ENCODE results near the gene NOP10.
A peak's percentile ranks its signal among the peaks of the same experiment; 100 is the strongest.

The NOP10 gene

DNA sequence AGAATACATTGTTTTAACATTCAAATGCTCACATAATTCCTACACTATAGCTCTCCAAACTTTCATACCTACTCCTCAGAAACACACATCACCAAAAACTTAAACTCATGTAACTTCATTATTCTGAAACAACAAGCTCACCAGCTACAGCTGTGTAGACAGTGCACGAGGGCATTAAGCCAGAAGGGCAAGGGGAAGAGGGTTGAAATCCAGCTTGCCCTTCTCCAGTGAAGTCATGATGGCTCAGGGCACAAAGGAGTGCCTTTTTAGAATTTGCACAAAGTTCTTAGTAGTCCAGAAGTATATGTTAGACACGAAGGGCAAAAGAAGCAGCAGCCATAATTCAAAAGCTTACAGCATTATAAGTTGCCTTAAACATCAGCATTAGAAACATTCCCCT, 13.9 kb downstream of the NOP10 start:
- DNase-seq: no peak

DNA sequence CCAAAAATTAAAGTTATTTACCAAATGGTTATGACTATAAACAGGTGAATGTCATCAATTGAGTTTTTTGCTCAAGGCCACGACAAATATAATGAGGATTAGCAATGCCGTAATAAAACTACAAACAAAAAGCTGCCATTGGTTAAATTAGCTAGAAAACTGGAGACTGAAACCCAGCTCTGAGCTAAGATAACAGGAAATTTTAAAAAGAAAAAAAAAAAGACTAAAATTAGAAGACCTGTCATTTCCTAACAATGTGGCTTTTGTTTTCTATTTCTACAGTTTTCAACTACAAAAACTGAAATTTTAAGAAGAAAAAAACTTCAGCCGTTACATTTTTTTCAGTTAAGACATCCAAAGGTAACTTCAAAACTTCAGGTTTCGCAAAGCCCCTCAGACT, 15.0 kb downstream of the NOP10 start:
- DNase-seq: no peak

DNA sequence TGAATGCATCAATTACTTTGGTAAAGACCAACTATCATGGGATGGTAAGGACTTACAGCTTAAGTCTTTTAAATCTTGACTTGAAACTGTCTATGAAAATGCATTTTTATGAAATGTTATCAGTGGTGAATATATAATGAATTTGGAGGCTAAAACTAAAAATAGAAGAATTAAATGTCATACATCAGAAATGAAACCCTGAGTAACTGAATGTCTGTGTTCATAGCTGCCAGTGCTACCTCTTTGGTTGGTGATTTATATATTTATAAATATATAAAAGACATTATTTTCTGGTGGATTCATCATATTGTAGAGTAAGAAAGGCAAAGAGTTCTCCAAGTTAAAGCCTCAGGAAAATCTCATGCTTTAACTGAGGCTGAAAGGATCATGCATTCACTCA, 17.6 kb downstream of the NOP10 start:
- no peak for DNase-seq

DNA sequence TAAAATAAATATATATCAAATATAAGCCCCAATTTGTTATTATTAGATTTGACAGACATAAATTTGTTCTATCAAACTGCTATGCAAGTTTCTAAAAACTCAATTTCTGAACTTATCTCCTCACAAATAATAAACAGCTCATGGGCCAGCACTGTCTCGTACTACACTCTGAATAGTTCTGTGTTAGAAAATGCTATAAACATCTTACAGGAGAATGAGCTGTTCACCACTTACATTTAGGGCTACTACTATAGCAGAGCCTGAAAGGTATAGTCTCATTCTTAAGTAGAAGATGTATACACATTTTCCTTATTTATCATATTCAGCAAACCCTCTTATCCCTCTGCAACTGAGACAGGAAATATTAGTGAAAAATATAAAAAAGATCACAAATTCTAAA, 18.0 kb downstream of the NOP10 start:
- no peak for DNase-seq

DNA sequence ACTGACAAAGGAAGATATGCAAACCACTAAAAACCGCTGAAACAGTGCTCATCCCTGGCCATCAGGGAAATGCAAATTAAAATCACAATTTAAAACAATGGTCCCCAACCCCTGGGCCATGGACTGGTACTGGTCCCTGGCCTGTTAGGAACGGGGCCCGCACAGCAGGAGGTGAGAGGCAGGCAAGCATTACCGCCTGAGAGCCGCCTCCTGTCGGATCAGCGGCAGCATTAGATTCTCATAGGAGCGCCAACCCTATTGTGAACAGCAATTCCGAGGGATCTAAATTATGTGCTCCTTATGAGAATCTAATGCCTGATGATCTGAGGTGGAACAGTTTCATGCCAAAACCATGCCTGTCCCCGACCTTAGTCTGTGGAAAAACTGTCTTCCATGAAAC, 19.7 kb downstream of the NOP10 start:
- DNase-seq: no peak

DNA sequence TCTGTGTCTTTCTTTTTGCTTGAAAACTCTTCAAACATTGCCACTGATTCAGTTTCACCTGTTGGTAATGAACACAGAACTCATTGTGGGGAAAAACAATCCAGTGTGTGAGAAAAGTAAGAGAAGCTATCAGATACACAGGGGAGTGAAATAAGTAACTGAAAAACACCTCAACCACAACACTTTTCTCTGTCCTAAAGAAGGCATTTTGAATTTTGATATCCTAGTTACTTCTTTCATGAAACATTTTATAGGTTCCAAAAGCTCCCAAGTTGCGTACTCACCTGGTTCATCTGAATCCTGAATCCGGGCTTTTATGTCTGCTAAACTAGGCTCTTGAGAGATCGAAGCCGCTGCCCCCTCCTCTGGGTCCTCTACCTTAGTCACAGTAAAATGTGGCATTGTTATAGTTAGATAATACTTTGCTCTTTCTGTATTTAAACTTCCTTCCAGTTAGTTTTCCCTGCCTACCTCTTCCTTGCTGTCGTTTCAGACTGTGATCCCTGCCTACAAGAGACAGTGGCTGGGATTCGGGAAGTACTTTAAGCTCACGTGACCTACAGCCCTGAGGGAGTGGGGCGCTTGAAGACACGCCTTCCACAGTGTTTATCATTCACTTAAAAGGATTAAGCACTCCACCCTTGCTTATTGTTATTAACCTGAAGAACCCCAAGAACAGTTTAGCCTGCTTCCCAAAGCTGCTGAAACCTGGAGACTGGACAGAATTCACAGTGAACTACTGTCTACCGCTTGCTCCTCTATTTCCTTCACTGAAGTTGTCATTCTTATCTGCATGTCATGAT, 24.5 kb downstream of the NOP10 start:
- DNase-seq: peak; percentile 39

DNA sequence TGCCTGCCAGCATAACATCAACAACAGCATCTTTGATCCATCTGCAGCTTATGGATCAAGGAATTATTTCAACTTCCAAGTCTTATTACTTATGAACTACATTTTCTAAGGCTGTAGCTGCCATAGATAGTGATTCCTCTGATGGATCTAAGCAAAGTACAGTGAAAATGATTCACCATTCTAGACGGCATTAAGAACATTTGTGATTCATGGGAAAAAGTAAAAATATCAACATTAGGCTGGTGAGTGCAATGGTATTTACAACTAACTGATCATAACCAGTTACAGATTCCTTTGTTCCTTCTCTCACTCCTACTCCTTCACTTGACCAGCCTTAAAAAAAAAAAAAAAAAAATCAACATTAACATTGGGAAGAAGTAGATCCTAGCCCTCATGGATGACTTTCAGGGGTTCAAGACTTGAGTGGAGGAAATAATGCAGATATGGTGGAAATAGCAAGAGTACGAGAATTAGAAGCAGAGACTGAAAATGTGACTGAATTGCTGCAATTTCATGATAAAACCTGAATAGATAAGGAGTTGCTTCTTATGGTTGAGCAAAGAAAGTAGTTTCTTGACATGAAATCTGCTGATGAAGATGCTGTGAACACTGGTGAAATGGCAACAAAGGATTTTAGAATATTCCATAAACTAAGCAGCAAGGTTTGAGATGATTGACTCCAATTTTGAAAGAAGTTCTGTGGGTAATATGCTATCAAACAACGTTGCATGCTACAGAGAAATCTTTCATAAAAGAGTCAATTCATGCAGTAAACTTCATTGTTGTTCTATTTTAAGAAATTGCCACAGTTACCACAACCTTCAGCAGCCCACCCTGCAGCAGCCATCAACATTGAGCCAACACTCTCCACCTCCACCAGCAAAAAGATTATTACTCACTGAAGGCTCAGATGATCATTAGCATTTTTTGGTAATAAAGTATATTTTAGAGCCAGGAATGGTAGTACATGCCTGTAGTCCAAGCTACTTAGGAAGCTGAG, 28.1 kb downstream of the NOP10 start:
- no peak for DNase-seq

DNA sequence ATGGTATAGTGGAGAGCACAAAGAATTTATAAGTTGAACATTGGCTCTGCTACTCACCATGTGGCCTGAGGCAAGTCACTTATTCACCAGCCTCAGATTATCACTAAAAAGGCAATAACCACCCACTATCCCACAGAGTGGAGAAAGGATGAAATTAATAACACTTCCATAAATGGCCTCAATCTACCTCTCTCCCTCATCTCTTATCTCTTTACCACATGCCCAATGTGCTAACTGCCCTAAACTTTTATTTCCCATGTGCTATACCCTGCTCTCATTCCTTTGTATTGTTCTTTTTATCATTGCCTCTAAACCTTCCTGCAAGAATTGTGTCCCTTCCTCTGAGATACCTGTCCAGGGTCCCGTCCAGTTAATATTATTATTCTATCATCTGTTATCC, 31.4 kb downstream of the NOP10 start:
- no peak for DNase-seq

DNA sequence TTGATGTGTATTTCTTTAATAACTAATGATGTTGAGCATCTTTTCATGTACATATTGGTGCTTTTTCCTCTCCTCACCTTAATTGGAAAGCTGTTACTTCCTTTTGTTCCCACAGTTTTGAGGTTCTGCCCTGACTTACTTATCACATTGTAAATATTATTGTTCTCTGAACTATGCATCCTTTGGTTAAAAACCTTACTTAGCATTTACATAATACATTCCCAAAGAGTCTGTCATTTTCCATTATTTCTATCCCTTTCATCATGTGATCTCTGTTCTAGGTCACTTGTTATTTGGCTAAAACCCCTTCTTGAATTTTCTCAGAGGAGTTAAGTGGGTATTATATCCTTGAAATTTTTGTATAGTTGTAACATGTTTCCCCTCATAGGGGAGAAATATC, 38.3 kb downstream of the NOP10 start:
- DNase-seq: no peak

DNA sequence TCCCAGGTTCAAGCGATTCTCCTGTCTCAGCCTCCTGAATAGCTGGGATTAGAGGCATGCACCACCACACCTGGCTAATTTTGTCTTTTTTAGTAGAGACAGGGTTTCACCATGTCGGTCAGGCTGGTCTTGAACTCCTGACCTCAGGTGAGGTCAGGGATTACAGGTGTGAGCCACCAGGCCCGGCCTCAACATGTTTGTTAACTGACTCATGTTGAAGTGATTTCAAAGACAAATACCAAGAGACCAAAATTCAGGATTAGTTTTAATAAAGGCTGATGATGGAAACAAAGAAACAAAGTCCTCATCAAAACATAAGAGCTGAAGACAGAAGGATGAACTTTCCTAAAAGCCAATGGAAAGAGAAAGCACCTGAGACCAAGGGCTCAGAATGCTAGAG, 41.9 kb downstream of the NOP10 start:
- no peak for DNase-seq

DNA sequence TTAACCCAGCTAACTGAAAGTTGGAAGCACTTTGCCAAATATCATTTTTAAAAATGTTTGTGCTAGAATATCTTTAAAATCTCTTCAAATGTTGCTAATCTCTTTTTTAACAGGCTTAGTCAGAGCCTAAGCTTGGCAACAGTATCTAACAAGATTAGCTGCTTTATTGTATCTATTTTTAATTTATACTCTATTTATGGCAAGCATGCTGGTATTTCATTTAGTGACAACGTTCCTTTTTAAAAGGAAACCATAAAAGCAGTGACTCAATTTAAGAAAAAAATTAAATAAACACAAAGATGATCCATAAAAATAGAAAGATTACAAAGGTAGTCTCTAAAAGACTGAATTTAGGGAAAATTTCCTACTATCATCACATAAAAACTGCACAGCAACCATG, 45.9 kb downstream of the NOP10 start:
- no peak for DNase-seq

DNA sequence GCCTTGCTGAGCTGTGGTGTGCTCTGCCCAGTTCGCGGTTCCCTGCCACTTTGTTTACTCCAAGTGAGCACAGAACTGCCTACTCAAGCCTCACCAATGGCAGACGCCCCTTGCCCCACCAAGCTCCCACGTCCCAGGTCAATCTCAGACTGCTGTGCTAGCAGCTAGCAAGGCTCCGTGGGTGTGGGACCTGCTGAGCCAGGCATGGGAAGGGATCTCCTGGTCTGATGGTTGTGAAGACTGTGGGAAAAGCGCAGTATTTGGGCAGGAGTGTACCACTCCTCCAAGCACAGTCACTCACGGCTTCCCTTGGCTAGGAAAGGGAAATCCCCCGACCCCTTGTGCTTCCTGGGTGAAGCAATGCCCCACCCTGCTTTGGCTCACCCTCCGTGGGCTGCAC, 50.3 kb downstream of the NOP10 start:
- DNase-seq: no peak
